SH-SY5Y (cell line): ENCODE results near the gene SLC24A4.

Source experiments
- GATA2 ChIP-seq: IDR thresholded peaks from 2 replicates; pipeline ENCODE4 v1.6.1; 2011; ENCODE audit warnings: mild to moderate bottlenecking, low read depth, low read length
- GATA3 ChIP-seq: IDR thresholded peaks from 2 replicates; pipeline ENCODE4 v1.6.1; 2011; ENCODE audit warnings: low read depth, mild to moderate bottlenecking, low read length, moderate library complexity

DNA sequence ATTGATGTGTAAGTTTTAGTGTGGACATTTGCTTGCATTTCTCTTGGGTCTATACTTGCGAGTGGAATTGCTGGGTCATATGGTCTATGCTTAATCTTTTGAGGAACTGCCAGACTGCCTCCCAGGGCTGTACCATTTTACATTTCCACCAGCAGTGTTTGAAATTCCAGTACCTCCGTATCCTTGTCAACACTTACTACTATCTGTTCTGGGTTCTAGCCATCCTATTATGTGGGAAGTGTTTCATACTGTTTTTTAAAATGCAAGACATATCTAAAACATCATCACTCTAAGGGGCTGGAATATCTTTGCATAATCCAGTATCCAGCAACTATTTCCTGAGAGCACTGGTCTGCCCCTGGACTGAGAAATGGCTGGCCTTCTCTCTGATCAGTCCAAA, 110.4 kb downstream of the SLC24A4 start:
- TF ChIP-seq GATA2 (no peak), GATA3 (no peak)
